ENCODE measurements around the gene GK. TPM values are rescaled to one million over a fixed set of nuclear protein-coding genes. Genes with fewer than 3 reads are reported as not detected.

Gene GK
- total RNA-seq: 16.3 and 16.6 TPM in 2 replicates
- long read RNA-seq, transcript GK-203 (20 exons, 3,707 nt): major isoform, 12 of 45 reads
- long read RNA-seq, transcript GK-204 (19 exons, 2,063 nt): major isoform, 12 of 45 reads
- long read RNA-seq, partial matches to known transcripts: 4 of 45 reads
- long read RNA-seq, other reads (novel, unspliced or antisense): 17 of 45 reads

- H3K9me3 Mint-ChIP-seq (ENCODE audit: low read depth): no peaks in the 10 kb centered on the region
- H3K27me3 Mint-ChIP-seq: no peaks in the 10 kb centered on the region
- peak within 1 kb of the TSS; percentile 87 for H3K4me3 Mint-ChIP-seq (ENCODE audit: low read depth)
- no peak for TF ChIP-seq CTCF (IDR thresholded peaks at IDR 0.05; ENCODE audit: unreplicated experiment)
- H3K36me3 Mint-ChIP-seq (ENCODE audit: insufficient read depth): no peaks in the 10 kb centered on the region
- peak within 1 kb of the TSS; percentile 97 for H3K27ac Mint-ChIP-seq
- H3K4me1 Mint-ChIP-seq (ENCODE audit: low read depth): peaks cover 12% of the 10 kb centered on the region
- no peak for DNase-seq (ENCODE audit: low spot score, unreplicated experiment)
Measured at GRCh38 chrX:30653415-30654131, at the start of gene GK. TSS of gene GK (plus strand) at chrX:30653423. CDS start at chrX:30653538, 115 bp downstream.

- Mint-ChIP-seq H3K4me3 (ENCODE audit: low read depth) (no peak overlapping the region), H3K4me1 (ENCODE audit: low read depth) (peaks cover 3% of the 10 kb centered on the region), H3K27ac (no peak overlapping the region), H3K27me3 (no peaks in the 10 kb centered on the region), H3K36me3 (ENCODE audit: insufficient read depth) (no peaks in the 10 kb centered on the region), H3K9me3 (ENCODE audit: low read depth) (no peaks in the 10 kb centered on the region)
- no peak for DNase-seq (ENCODE audit: low spot score, unreplicated experiment)
- TF ChIP-seq CTCF (IDR thresholded peaks at IDR 0.05; ENCODE audit: unreplicated experiment): no peak
Measured at GRCh38 chrX:30607155-30607554, 46.1 kb upstream of the GK start.

- H3K27me3 Mint-ChIP-seq: no peaks in the 10 kb centered on the region
- H3K27ac Mint-ChIP-seq: peak overlapping the region; percentile 67
- no peak for TF ChIP-seq CTCF (IDR thresholded peaks at IDR 0.05; ENCODE audit: unreplicated experiment)
- DNase-seq (ENCODE audit: low spot score, unreplicated experiment): no peak
- H3K4me3 Mint-ChIP-seq (ENCODE audit: low read depth): no peak overlapping the region
- peaks cover 6% of the 10 kb centered on the region for H3K4me1 Mint-ChIP-seq (ENCODE audit: low read depth)
- H3K36me3 Mint-ChIP-seq (ENCODE audit: insufficient read depth): no peaks in the 10 kb centered on the region
- no peaks in the 10 kb centered on the region for H3K9me3 Mint-ChIP-seq (ENCODE audit: low read depth)
Measured at GRCh38 chrX:30610026-30610425, 43.2 kb upstream of the GK start.

GRCh38 chrX:30612250-30612655 lies 41.0 kb upstream of the GK start:
- no peak for TF ChIP-seq CTCF (IDR thresholded peaks at IDR 0.05; ENCODE audit: unreplicated experiment)
- Mint-ChIP-seq H3K4me1 (ENCODE audit: low read depth) (peaks cover 6% of the 10 kb centered on the region), H3K27me3 (no peaks in the 10 kb centered on the region), H3K36me3 (ENCODE audit: insufficient read depth) (no peaks in the 10 kb centered on the region), H3K4me3 (ENCODE audit: low read depth) (no peak overlapping the region), H3K27ac (no peak overlapping the region), H3K9me3 (ENCODE audit: low read depth) (peaks cover 5% of the 10 kb centered on the region)
- DNase-seq (ENCODE audit: low spot score, unreplicated experiment): no peak

GRCh38 chrX:30613721-30614120 lies 39.5 kb upstream of the GK start:
- no peak for DNase-seq (ENCODE audit: low spot score, unreplicated experiment)
- Mint-ChIP-seq H3K9me3 (ENCODE audit: low read depth) (peaks cover 5% of the 10 kb centered on the region), H3K4me3 (ENCODE audit: low read depth) (no peak overlapping the region), H3K4me1 (ENCODE audit: low read depth) (peaks cover 6% of the 10 kb centered on the region), H3K36me3 (ENCODE audit: insufficient read depth) (no peaks in the 10 kb centered on the region), H3K27ac (no peak overlapping the region), H3K27me3 (no peaks in the 10 kb centered on the region)
- no peak for TF ChIP-seq CTCF (IDR thresholded peaks at IDR 0.05; ENCODE audit: unreplicated experiment)
